HS-5 (cell line): ENCODE measurements around the gene KLHL14.

Experiments
- DNase-seq: peaks from one replicate; pipeline ENCODE4 v3.0.0-alpha.2; 2012; ENCODE audit warnings: low read depth

Gene KLHL14

DNA sequence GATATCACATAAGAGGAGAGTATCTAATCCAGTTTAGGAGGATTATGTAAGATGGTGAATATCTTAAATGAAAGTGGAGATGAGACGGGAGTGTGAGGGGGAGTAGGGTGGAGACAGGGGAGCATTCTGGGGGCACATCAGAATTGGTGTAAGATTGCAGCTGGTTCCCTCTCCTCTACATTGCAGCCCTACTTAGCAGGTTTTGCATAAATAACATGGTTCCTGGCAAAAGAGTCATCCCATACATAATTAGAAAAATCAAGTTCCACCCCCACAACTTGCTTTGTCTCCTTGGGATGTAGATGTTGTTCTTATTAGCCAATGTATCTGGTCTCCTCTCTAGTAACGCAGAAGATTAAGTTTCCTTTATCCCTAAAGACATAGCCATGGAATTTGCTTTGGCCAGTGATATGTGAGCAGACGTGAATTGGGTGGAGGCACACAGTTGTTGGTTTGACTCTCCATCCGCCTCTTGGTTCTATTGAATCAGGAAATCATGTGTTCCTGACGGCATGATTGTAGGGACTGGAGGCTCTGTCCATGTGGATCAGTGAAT, 137.9 kb downstream of the KLHL14 start:
- DNase-seq, result no peak

DNA sequence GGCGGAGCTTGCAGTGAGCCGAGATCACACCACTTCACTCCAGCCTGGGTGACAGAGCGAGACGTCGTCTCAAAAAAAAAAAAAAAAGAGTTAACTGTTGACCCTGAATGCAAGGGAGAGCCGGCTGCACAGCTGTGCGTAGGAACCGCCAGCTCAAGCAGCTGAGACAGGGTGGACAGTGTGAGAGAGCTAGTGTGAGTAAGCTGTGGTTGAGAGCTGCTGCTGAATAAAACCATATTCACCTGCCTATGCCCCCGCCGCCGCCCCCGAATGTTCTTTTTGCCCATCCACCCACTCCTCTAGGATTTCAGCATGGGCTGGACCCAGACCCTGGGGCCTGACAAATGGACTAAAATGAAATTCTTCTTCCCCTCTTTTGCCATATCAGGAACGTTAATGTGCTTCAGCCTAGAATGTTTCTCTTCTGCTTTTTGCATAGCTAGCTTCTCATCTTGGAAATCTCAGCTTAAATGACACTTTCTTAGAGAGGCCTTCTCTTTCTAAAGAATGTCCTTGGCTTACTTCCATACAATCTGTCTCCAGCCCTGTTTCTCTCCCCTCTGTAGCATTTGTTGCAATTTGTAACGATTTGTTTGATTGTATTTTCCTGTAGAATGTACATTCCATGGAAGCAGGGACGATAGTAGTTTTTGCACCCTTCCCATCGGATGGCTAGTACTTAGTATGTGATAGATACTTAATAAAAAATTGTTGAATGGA, 142.7 kb downstream of the KLHL14 start:
- no peak for DNase-seq

DNA sequence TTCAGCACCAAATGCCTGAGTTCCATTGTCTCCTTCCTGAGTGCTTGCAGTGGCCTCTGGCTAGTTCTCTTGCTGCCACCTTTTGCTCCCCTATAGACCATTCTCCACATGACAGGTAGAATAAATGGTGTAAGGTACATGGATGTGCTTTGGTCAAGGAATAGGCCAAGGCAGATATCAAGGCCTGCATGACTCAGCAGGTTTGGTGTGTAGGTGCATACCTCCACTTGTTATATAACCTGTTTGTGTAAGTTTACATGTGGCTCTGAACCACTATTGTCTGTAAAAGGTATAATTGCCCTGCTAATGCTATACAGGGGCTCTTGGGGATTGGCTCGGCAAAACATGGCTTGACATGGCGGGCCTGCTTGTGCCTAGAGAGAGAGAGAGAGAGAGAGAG, 143.5 kb downstream of the KLHL14 start:
- DNase-seq, result no peak

DNA sequence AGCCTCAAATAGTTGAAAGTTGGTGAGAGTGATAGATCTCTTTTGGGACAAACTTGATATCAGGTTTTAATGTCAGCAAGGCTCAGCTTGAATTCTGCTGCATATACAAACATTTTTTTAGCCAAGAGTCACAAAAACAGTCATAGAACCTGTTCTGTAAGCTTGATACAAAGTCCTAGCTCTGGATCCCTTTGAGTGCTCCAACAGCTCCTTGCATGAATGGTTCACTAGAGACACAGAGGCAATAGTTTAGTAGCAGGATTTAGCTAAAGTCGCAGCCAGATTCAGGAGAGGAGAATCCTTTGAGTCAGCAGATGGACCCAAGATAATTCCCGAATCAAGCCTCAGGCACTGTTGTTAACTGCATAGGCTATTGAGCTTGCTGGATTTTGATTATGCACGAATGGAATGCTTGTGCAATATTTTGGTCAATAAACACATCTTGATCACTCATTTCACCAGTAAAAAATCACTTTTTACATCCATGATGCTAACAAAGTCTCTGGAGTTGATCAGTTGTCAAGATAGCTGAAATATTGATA, 148.6 kb downstream of the KLHL14 start:
- no peak for DNase-seq

DNA sequence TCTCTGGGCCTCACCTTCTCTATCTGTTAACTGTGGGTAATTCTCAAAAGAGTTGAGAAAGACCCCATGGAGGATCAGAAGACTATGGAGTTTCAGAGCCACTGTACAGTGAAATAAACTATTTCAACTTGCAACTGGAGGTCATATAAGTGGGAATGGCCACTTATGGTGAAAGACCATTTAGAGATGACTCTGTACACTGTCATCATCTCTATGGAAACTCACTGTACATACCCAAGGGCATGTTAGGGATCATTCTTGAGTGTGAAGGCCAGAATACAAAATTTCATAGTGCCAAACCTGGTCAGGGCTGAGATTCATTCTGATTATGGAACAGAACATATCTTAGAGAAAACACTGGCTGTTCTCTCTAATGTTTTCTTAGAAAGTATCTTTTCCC, 149.3 kb downstream of the KLHL14 start:
- DNase-seq, result no peak
